Panc1 (cell line): Measurements from ENCODE around the gene ACTL6A. TPM values are rescaled to one million over a fixed set of nuclear protein-coding genes. Genes with fewer than 3 reads are reported as not detected.

Source experiments
- ATAC-seq: fragments of 200-7000 bp; cut with Tn5 transposase; 2 replicates; pipeline ENCODE4 v1.9.1; 2020; ENCODE audit warnings: mild to moderate bottlenecking, moderate library complexity
- BruUV-seq: library from RNA; stranded (reverse); fragments of 400-500 nt; replicated peaks from 2 replicates; lab custom pipeline; 2021; lab: Mats Ljungman, UMichigan
- CTCF ChIA-PET: fragments of 300-600 bp; sonication (Branson Sonifier 250); formaldehyde crosslinking; loops from one replicate; lab custom pipeline; 2022; ENCODE audit warnings: antibody characterized with exemption; lab: Charles Lee
- POLR2A ChIA-PET: fragments of 300-600 bp; sonication (Branson Sonifier 250); formaldehyde crosslinking; loops from one replicate; lab custom pipeline; 2022; ENCODE audit warnings: antibody characterized with exemption; lab: Charles Lee
- DNase-seq: peaks from one replicate; pipeline ENCODE4 v3.0.0-alpha.2; 2010; ENCODE audit warnings: low read depth, low spot score
- H3K27ac ChIP-seq: 2 replicates; pipeline ENCODE4 v1.5.1; 2011; ENCODE audit warnings: mild to moderate bottlenecking, low read length, inconsistent platforms
- H3K27me3 ChIP-seq: fragments of 200-500 bp; sonication (Bioruptor generic); 2 replicates; pipeline ENCODE4 v1.6.0; 2014; ENCODE audit warnings: low read length, inconsistent platforms; ENCODE audit not compliant: control insufficient read depth, insufficient read depth
- H3K36me3 ChIP-seq: fragments of 200-500 bp; sonication (Bioruptor generic); 2 replicates; pipeline ENCODE4 v1.5.1; 2014; ENCODE audit warnings: inconsistent platforms, mild to moderate bottlenecking, low read length, moderate library complexity; ENCODE audit not compliant: control insufficient read depth, insufficient read depth
- H3K4me1 ChIP-seq: 2 replicates; pipeline ENCODE4 v1.5.1; 2011; ENCODE audit warnings: inconsistent platforms, mild to moderate bottlenecking, low read length, moderate library complexity; ENCODE audit not compliant: control insufficient read depth, insufficient read depth
- H3K4me3 ChIP-seq, 2 experiments: 2 replicates each; pipeline ENCODE4 v1.5.1; 2011 to 2012; ENCODE audit warnings: low read depth in 2 of 2, low read length in 2 of 2, mild to moderate bottlenecking in 2 of 2, inconsistent platforms in 1 of 2, moderate library complexity in 1 of 2
- H3K9me3 ChIP-seq: fragments of 200-500 bp; sonication (Bioruptor generic); 2 replicates; pipeline ENCODE4 v1.5.1; 2014; ENCODE audit warnings: low read depth, mild to moderate bottlenecking, inconsistent platforms, low read length, moderate library complexity; ENCODE audit not compliant: control insufficient read depth, insufficient read depth
- CTCF ChIP-seq: fragments of 450-650 bp; IDR thresholded peaks from 2 replicates; pipeline ENCODE4 v1.5.1; 2017; ENCODE audit warnings: mild to moderate bottlenecking
- POLR2AphosphoS5 ChIP-seq: IDR thresholded peaks from 2 replicates; pipeline ENCODE4 v1.6.1; 2012; ENCODE audit warnings: mild to moderate bottlenecking, low read depth, low read length, moderate library complexity
- REST ChIP-seq, 2 experiments: IDR thresholded peaks; 2 replicates each; pipeline ENCODE4 v1.6.1; 2011 to 2012; ENCODE audit warnings: low read depth in 2 of 2, control low read depth in 1 of 2, low read length in 1 of 2, mild to moderate bottlenecking in 1 of 2, moderate library complexity in 1 of 2; ENCODE audit not compliant: insufficient read depth in 1 of 2
- SIN3A ChIP-seq: IDR thresholded peaks from 2 replicates; pipeline ENCODE4 v1.6.1; 2012; ENCODE audit warnings: low read depth, mild to moderate bottlenecking, low read length, moderate library complexity, borderline replicate concordance; ENCODE audit not compliant: insufficient read depth
- TCF7L2 ChIP-seq: IDR thresholded peaks from 2 replicates; pipeline ENCODE4 v1.6.1; 2011; ENCODE audit warnings: mild to moderate bottlenecking, low read depth, low read length, inconsistent platforms
- in situ Hi-C: cut with HindIII; loops from 2 replicates; pipeline ENCODE4 v1.10.0; 2016; ENCODE audit warnings: low sequenced_read_pairs, low pct_unique_long_range_greater_than_20kb
- intact Hi-C: fragments of 100-400 bp; cut with micrococcal nuclease; formaldehyde crosslinking; loops from one replicate; pipeline ENCODE4 v1.10.0; 2022; ENCODE audit not compliant: unreplicated experiment
- total RNA-seq: library from RNA; stranded (reverse); gene quantifications from one replicate; pipeline ENCODE4 v1.2.1, GENCODE V29; 2021; ENCODE audit not compliant: unreplicated experiment

Gene ACTL6A
- total RNA-seq, 1 experiment from 2014 or later, result 122 TPM

GRCh38 chr3:179541094-179541493 lies 21.6 kb upstream of the ACTL6A start:
- no TSS peak for BruUV-seq
- H3K4me3 ChIP-seq, result no peak overlapping the region
- no peaks in the 10 kb centered on the region for H3K36me3 ChIP-seq
- H3K9me3 ChIP-seq, result no peaks in the 10 kb centered on the region
- CTCF ChIA-PET, result interaction anchor here (0.6 kb wide), 1 partner anchor 12 kb away, joined by 3 read pairs; no protein-coding TSS in a partner anchor
- no peaks in the 10 kb centered on the region; the same call in 1 of the 2 replicates for H3K27me3 ChIP-seq
- TF ChIP-seq TCF7L2 (no peak), CTCF (no peak), SIN3A (no peak), REST (IDR thresholded peaks at IDR 0.05; ENCODE audit: insufficient read depth in 1 of 2, low read depth in 2 of 2, low read length in 1 of 2) (no peak)
- POLR2A ChIA-PET, result no interaction called here
- ATAC-seq (no peak), DNase-seq (no peak)
- in situ Hi-C loops (no loop called here), intact Hi-C loops (no loop called here)
- no peaks in the 10 kb centered on the region for H3K4me1 ChIP-seq
- no peak overlapping the region for H3K27ac ChIP-seq

- ATAC-seq, result no peak
- Histone ChIP-seq H3K4me3 (no peak overlapping the region), H3K27ac (no peak overlapping the region), H3K4me1 (no peaks in the 10 kb centered on the region), H3K9me3 (no peaks in the 10 kb centered on the region), H3K27me3 (no peaks in the 10 kb centered on the region; the same call in 1 of the 2 replicates), H3K36me3 (no peaks in the 10 kb centered on the region)
- POLR2A ChIA-PET, result no interaction called here
- in situ Hi-C loops (no loop called here), intact Hi-C loops (no loop called here)
- TF ChIP-seq CTCF (no peak), SIN3A (no peak), REST (IDR thresholded peaks at IDR 0.05; ENCODE audit: insufficient read depth in 1 of 2, low read depth in 2 of 2, low read length in 1 of 2) (no peak), POLR2AphosphoS5 (no peak)
- CTCF ChIA-PET, result no interaction called here
- BruUV-seq, result no TSS peak
- no peak for DNase-seq
Observed at GRCh38 chr3:179541596-179541995, 21.1 kb upstream of the ACTL6A start.
